ENCODE measurements around the gene RASGRF1.

RASGRF1 gene

GRCh38 chr15:79090487-79091203 lies at the start of gene RASGRF1:
Gene RASGRF1, minus strand, starts transcription at chr15:79090780. Its CDS starts 282 bp downstream, at chr15:79090498.
- Histone ChIP-seq H3K27me3 (replicated peaks; ENCODE audit: control insufficient read depth, insufficient read depth, low read length) (peaks cover 73% of the 10 kb centered on the region), H3K4me3 (ENCODE audit: low read length) (no peak within 1 kb of the TSS), H3K9me3 (ENCODE audit: control insufficient read depth, low read length) (no peaks in the 10 kb centered on the region), H3K36me3 (ENCODE audit: control insufficient read depth, insufficient read depth, low read length, severe bottlenecking) (no peaks in the 10 kb centered on the region), H3K9ac (ENCODE audit: low read length) (no peak within 1 kb of the TSS), H3K4me1 (ENCODE audit: control insufficient read depth, insufficient read depth, low read length) (no peaks in the 10 kb centered on the region)
- DNase-seq (ENCODE audit: low read depth): peak; percentile 18

GRCh38 chr15:79136434-79137046 lies 46.0 kb upstream of the RASGRF1 start:
- Histone ChIP-seq H3K4me1 (ENCODE audit: control insufficient read depth, insufficient read depth, low read length) (no peaks in the 10 kb centered on the region), H3K9me3 (ENCODE audit: control insufficient read depth, low read length) (peaks cover 3% of the 10 kb centered on the region), H3K4me3 (ENCODE audit: low read length) (no peak overlapping the region), H3K36me3 (ENCODE audit: control insufficient read depth, insufficient read depth, low read length, severe bottlenecking) (no peaks in the 10 kb centered on the region), H3K27me3 (replicated peaks; ENCODE audit: control insufficient read depth, insufficient read depth, low read length) (peaks cover 18% of the 10 kb centered on the region), H3K9ac (ENCODE audit: low read length) (no peak overlapping the region)
- no peak for DNase-seq (ENCODE audit: low read depth)

GRCh38 chr15:79133309-79133708 lies 42.7 kb upstream of the RASGRF1 start:
- peaks cover 22% of the 10 kb centered on the region for H3K27me3 ChIP-seq (replicated peaks; ENCODE audit: control insufficient read depth, insufficient read depth, low read length)
- H3K9me3 ChIP-seq (ENCODE audit: control insufficient read depth, low read length): peaks cover 9% of the 10 kb centered on the region
- H3K9ac ChIP-seq (ENCODE audit: low read length): no peak overlapping the region
- H3K4me1 ChIP-seq (ENCODE audit: control insufficient read depth, insufficient read depth, low read length): no peaks in the 10 kb centered on the region
- no peaks in the 10 kb centered on the region for H3K36me3 ChIP-seq (ENCODE audit: control insufficient read depth, insufficient read depth, low read length, severe bottlenecking)
- no peak for DNase-seq (ENCODE audit: low read depth)
- H3K4me3 ChIP-seq (ENCODE audit: low read length): no peak overlapping the region

GRCh38 chr15:79132770-79133169 lies 42.2 kb upstream of the RASGRF1 start:
- Histone ChIP-seq H3K9ac (ENCODE audit: low read length) (no peak overlapping the region), H3K27me3 (replicated peaks; ENCODE audit: control insufficient read depth, insufficient read depth, low read length) (peaks cover 18% of the 10 kb centered on the region), H3K36me3 (ENCODE audit: control insufficient read depth, insufficient read depth, low read length, severe bottlenecking) (no peaks in the 10 kb centered on the region), H3K4me1 (ENCODE audit: control insufficient read depth, insufficient read depth, low read length) (no peaks in the 10 kb centered on the region), H3K9me3 (ENCODE audit: control insufficient read depth, low read length) (peaks cover 11% of the 10 kb centered on the region), H3K4me3 (ENCODE audit: low read length) (no peak overlapping the region)
- DNase-seq (ENCODE audit: low read depth): no peak

- Histone ChIP-seq H3K9me3 (ENCODE audit: control insufficient read depth, low read length) (peaks cover 13% of the 10 kb centered on the region), H3K4me3 (ENCODE audit: low read length) (no peak overlapping the region), H3K4me1 (ENCODE audit: control insufficient read depth, insufficient read depth, low read length) (no peaks in the 10 kb centered on the region), H3K9ac (ENCODE audit: low read length) (no peak overlapping the region), H3K36me3 (ENCODE audit: control insufficient read depth, insufficient read depth, low read length, severe bottlenecking) (no peaks in the 10 kb centered on the region), H3K27me3 (replicated peaks; ENCODE audit: control insufficient read depth, insufficient read depth, low read length) (peaks cover 20% of the 10 kb centered on the region)
- no peak for DNase-seq (ENCODE audit: low read depth)
These were observed 41.8 kb upstream of the RASGRF1 start for GRCh38 chr15:79132361-79132760.

- Histone ChIP-seq H3K9me3 (ENCODE audit: control insufficient read depth, low read length) (peaks cover 13% of the 10 kb centered on the region), H3K27me3 (replicated peaks; ENCODE audit: control insufficient read depth, insufficient read depth, low read length) (peaks cover 16% of the 10 kb centered on the region), H3K36me3 (ENCODE audit: control insufficient read depth, insufficient read depth, low read length, severe bottlenecking) (no peaks in the 10 kb centered on the region), H3K4me1 (ENCODE audit: control insufficient read depth, insufficient read depth, low read length) (no peaks in the 10 kb centered on the region), H3K9ac (ENCODE audit: low read length) (no peak overlapping the region), H3K4me3 (ENCODE audit: low read length) (no peak overlapping the region)
- DNase-seq (ENCODE audit: low read depth): no peak
These were observed 40.1 kb upstream of the RASGRF1 start for GRCh38 chr15:79130535-79131130.

- Histone ChIP-seq H3K4me1 (ENCODE audit: control insufficient read depth, insufficient read depth, low read length) (no peaks in the 10 kb centered on the region), H3K4me3 (ENCODE audit: low read length) (no peak overlapping the region), H3K9ac (ENCODE audit: low read length) (no peak overlapping the region), H3K36me3 (ENCODE audit: control insufficient read depth, insufficient read depth, low read length, severe bottlenecking) (no peaks in the 10 kb centered on the region), H3K9me3 (ENCODE audit: control insufficient read depth, low read length) (peaks cover 13% of the 10 kb centered on the region), H3K27me3 (replicated peaks; ENCODE audit: control insufficient read depth, insufficient read depth, low read length) (peaks cover 17% of the 10 kb centered on the region)
- DNase-seq (ENCODE audit: low read depth): no peak
These were observed 38.7 kb upstream of the RASGRF1 start for GRCh38 chr15:79129235-79129634.

GRCh38 chr15:79128556-79128955 lies 38.0 kb upstream of the RASGRF1 start:
- H3K36me3 ChIP-seq (ENCODE audit: control insufficient read depth, insufficient read depth, low read length, severe bottlenecking): no peaks in the 10 kb centered on the region
- no peak overlapping the region for H3K4me3 ChIP-seq (ENCODE audit: low read length)
- H3K9ac ChIP-seq (ENCODE audit: low read length): no peak overlapping the region
- peaks cover 20% of the 10 kb centered on the region for H3K27me3 ChIP-seq (replicated peaks; ENCODE audit: control insufficient read depth, insufficient read depth, low read length)
- H3K4me1 ChIP-seq (ENCODE audit: control insufficient read depth, insufficient read depth, low read length): no peaks in the 10 kb centered on the region
- H3K9me3 ChIP-seq (ENCODE audit: control insufficient read depth, low read length): peaks cover 13% of the 10 kb centered on the region
- DNase-seq (ENCODE audit: low read depth): no peak

GRCh38 chr15:79124388-79124787 lies 33.8 kb upstream of the RASGRF1 start:
- Histone ChIP-seq H3K9ac (ENCODE audit: low read length) (no peak overlapping the region), H3K36me3 (ENCODE audit: control insufficient read depth, insufficient read depth, low read length, severe bottlenecking) (no peaks in the 10 kb centered on the region), H3K4me1 (ENCODE audit: control insufficient read depth, insufficient read depth, low read length) (no peaks in the 10 kb centered on the region), H3K9me3 (ENCODE audit: control insufficient read depth, low read length) (peaks cover 4% of the 10 kb centered on the region), H3K4me3 (ENCODE audit: low read length) (no peak overlapping the region), H3K27me3 (replicated peaks; ENCODE audit: control insufficient read depth, insufficient read depth, low read length) (peaks cover 26% of the 10 kb centered on the region)
- no peak for DNase-seq (ENCODE audit: low read depth)

- H3K4me3 ChIP-seq (ENCODE audit: low read length): no peak overlapping the region
These were observed 32.4 kb upstream of the RASGRF1 start for GRCh38 chr15:79122991-79123390.

GRCh38 chr15:79122391-79122790 lies 31.8 kb upstream of the RASGRF1 start:
- Histone ChIP-seq H3K9ac (ENCODE audit: low read length) (no peak overlapping the region), H3K9me3 (ENCODE audit: control insufficient read depth, low read length) (no peaks in the 10 kb centered on the region), H3K4me3 (ENCODE audit: low read length) (no peak overlapping the region), H3K4me1 (ENCODE audit: control insufficient read depth, insufficient read depth, low read length) (no peaks in the 10 kb centered on the region), H3K36me3 (ENCODE audit: control insufficient read depth, insufficient read depth, low read length, severe bottlenecking) (no peaks in the 10 kb centered on the region), H3K27me3 (replicated peaks; ENCODE audit: control insufficient read depth, insufficient read depth, low read length) (peaks cover 32% of the 10 kb centered on the region)
- DNase-seq (ENCODE audit: low read depth): no peak

More at GRCh38 chr15:79122991-79123390, 32.4 kb upstream of the RASGRF1 start:
- H3K36me3 ChIP-seq (ENCODE audit: control insufficient read depth, insufficient read depth, low read length, severe bottlenecking): no peaks in the 10 kb centered on the region
- DNase-seq (ENCODE audit: low read depth): no peak
- H3K9me3 ChIP-seq (ENCODE audit: control insufficient read depth, low read length): peaks cover 4% of the 10 kb centered on the region
- H3K4me1 ChIP-seq (ENCODE audit: control insufficient read depth, insufficient read depth, low read length): no peaks in the 10 kb centered on the region
- H3K27me3 ChIP-seq (replicated peaks; ENCODE audit: control insufficient read depth, insufficient read depth, low read length): peaks cover 36% of the 10 kb centered on the region
- H3K9ac ChIP-seq (ENCODE audit: low read length): no peak overlapping the region
